ENCODE data around the gene MED25.
A peak's percentile ranks its signal among the peaks of the same experiment; 100 is the strongest.

Gene MED25

DNA sequence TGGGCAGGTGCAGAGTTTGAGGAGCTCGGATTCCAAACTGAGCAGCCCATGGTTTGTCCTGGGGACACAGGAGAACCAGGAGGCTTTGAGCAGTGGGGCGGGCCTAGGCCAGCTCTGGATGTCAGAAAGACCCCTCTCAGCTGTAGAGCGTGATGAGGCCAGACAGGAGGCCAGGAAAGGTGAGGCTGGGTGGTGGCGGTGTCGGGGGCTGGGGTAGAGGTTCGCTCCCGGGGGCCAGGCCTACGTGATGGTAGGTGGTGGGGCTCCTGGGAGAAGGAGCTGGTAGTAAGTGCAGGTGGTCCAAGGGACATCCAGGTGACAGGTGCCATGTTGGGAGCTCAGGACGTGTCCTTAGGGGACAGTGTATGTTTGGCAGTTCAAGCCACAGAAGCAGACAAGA, 19.3 kb downstream of the MED25 start:
- H3K4me3 ChIP-seq, result no peak overlapping the region
- H3K27ac ChIP-seq, result no peak overlapping the region
- peaks cover 90% of the 10 kb centered on the region for H3K36me3 ChIP-seq
- no peaks in the 10 kb centered on the region; the same call in 1 of the 2 replicates for H3K27me3 ChIP-seq
- H3K9ac ChIP-seq, result no peak overlapping the region
- H3K9me3 ChIP-seq, result no peaks in the 10 kb centered on the region
- no peak for TF ChIP-seq Cebpa-rat (IDR thresholded peaks at IDR 0.05)
- H3K4me1 ChIP-seq, result peaks cover 11% of the 10 kb centered on the region
- no peak overlapping the region for H3K4me2 ChIP-seq
- peaks cover 39% of the 10 kb centered on the region for H4K20me1 ChIP-seq

GRCh38 chr19:49838885-49839588, 20.9 kb downstream of the MED25 start:
- no peak overlapping the region for H3K27ac ChIP-seq
- H3K4me1 ChIP-seq, result peaks cover 23% of the 10 kb centered on the region
- H3K36me3 ChIP-seq, result peaks cover 74% of the 10 kb centered on the region
- H3K4me3 ChIP-seq, result no peak overlapping the region
- no peaks in the 10 kb centered on the region; the same call in 1 of the 2 replicates for H3K27me3 ChIP-seq
- H4K20me1 ChIP-seq, result peaks cover 47% of the 10 kb centered on the region; the same call in 1 of the 2 replicates
- TF ChIP-seq Cebpa-rat (IDR thresholded peaks at IDR 0.05), result no peak
- no peaks in the 10 kb centered on the region for H3K9me3 ChIP-seq
- no peak overlapping the region for H3K4me2 ChIP-seq
- no peak overlapping the region for H3K9ac ChIP-seq

DNA sequence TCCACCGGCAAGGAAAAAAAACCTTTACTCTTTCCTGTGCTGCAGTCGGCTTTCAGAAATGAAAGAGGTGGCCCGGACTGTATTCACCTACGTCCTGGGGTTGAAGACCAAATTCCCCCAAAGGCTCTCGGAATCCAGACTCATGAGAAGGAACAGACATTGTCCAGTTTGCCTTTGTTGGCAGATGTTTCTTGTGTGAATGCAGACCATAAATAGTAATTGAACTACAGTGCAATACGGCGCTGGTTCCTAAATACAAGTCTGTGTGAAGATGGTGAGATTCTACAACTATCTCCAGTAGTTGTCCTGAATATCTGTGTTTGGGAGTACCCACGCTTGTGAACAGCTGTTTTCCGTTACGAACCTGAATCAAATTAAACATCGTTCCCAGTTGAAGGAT, 21.6 kb downstream of the MED25 start:
- TF ChIP-seq Cebpa-rat (IDR thresholded peaks at IDR 0.05), result no peak
- H3K4me1 ChIP-seq, result peaks cover 29% of the 10 kb centered on the region
- H3K27ac ChIP-seq, result no peak overlapping the region
- no peak overlapping the region for H3K4me2 ChIP-seq
- peaks cover 46% of the 10 kb centered on the region; the same call in 1 of the 2 replicates for H4K20me1 ChIP-seq
- H3K9ac ChIP-seq, result no peak overlapping the region
- H3K27me3 ChIP-seq, result no peaks in the 10 kb centered on the region; the same call in 1 of the 2 replicates
- H3K4me3 ChIP-seq, result no peak overlapping the region
- H3K36me3 ChIP-seq, result peaks cover 67% of the 10 kb centered on the region
- no peaks in the 10 kb centered on the region for H3K9me3 ChIP-seq

GRCh38 chr19:49840321-49840720, 22.2 kb downstream of the MED25 start:
- TF ChIP-seq Cebpa-rat (IDR thresholded peaks at IDR 0.05), result no peak
- Histone ChIP-seq H3K27me3 (no peaks in the 10 kb centered on the region; the same call in 1 of the 2 replicates), H3K4me3 (no peak overlapping the region), H3K9me3 (no peaks in the 10 kb centered on the region), H3K27ac (no peak overlapping the region), H4K20me1 (peaks cover 46% of the 10 kb centered on the region; the same call in 1 of the 2 replicates), H3K36me3 (peaks cover 61% of the 10 kb centered on the region), H3K4me2 (no peak overlapping the region), H3K9ac (no peak overlapping the region), H3K4me1 (peaks cover 29% of the 10 kb centered on the region)

DNA sequence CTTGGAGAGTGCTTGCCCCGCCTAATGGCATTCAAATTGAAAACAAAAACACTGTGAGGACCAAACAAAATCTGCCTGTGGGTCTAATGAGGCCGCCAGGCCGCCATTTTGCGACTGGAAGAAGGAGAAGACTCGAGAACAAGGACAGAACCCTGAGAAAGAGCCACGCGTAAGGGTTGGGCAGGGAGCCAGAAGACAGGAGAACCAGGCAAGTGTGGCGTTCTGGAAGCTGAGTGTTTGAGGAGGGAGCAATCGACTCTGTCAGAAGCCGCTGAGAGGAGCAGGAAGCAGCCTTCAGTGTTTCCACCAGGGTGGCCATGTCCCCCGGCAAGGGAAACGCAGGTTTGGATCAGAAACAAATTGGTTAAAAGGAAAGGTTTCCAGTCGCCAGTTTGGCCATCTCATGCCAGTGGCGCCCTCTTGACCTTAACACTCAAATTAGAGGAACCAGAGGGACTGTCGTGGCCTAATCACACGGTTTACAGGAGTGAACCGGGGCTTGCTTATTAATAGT, 22.7 kb downstream of the MED25 start:
- no peak for TF ChIP-seq Cebpa-rat (IDR thresholded peaks at IDR 0.05)
- Histone ChIP-seq H3K27me3 (no peaks in the 10 kb centered on the region; the same call in 1 of the 2 replicates), H3K36me3 (peaks cover 57% of the 10 kb centered on the region), H4K20me1 (peaks cover 46% of the 10 kb centered on the region; the same call in 1 of the 2 replicates), H3K4me3 (no peak overlapping the region), H3K27ac (no peak overlapping the region), H3K4me2 (no peak overlapping the region), H3K9ac (no peak overlapping the region), H3K9me3 (no peaks in the 10 kb centered on the region), H3K4me1 (peaks cover 29% of the 10 kb centered on the region)

GRCh38 chr19:49843265-49843664, 25.2 kb downstream of the MED25 start:
- Histone ChIP-seq H3K27me3 (no peaks in the 10 kb centered on the region; the same call in 1 of the 2 replicates), H3K9ac (no peak overlapping the region), H3K27ac (no peak overlapping the region), H3K36me3 (peaks cover 32% of the 10 kb centered on the region), H3K4me1 (peaks cover 29% of the 10 kb centered on the region), H3K4me3 (no peak overlapping the region), H3K4me2 (peak overlapping the region; percentile 63), H4K20me1 (peaks cover 30% of the 10 kb centered on the region; the same call in 1 of the 2 replicates), H3K9me3 (no peaks in the 10 kb centered on the region)
- TF ChIP-seq Cebpa-rat (IDR thresholded peaks at IDR 0.05), result no peak

GRCh38 chr19:49844138-49845095, 26.3 kb downstream of the MED25 start:
- Histone ChIP-seq H4K20me1 (peaks cover 24% of the 10 kb centered on the region; the same call in 1 of the 2 replicates), H3K27me3 (no peaks in the 10 kb centered on the region; the same call in 1 of the 2 replicates), H3K9me3 (peaks cover 6% of the 10 kb centered on the region; the same call in 1 of the 2 replicates), H3K27ac (no peak overlapping the region), H3K4me2 (peak overlapping the region; percentile 63), H3K9ac (no peak overlapping the region), H3K4me1 (peaks cover 35% of the 10 kb centered on the region), H3K36me3 (peaks cover 25% of the 10 kb centered on the region), H3K4me3 (no peak overlapping the region)
- TF ChIP-seq Cebpa-rat (IDR thresholded peaks at IDR 0.05), result no peak

DNA sequence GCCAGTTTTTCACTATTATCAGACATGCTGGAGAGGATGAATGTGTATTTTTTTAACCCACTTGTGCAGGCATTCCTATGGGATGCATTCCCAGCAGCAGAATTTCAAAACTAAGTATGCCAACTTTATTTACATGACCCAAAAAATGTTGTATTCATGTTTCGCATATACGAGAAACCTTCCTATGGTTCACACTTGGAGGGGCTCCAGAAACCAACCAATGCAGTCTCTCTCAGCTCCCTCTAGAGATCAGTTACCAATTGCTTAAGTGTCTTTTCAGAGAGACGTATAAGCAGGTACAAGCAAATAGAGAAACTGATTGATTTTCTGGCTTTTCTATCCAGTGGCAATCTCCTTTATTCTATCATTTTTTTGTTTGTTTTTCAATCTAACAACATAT, 27.3 kb downstream of the MED25 start:
- no peak for TF ChIP-seq Cebpa-rat (IDR thresholded peaks at IDR 0.05)
- H3K27ac ChIP-seq, result no peak overlapping the region
- no peak overlapping the region for H3K4me3 ChIP-seq
- no peak overlapping the region for H3K4me2 ChIP-seq
- peaks cover 24% of the 10 kb centered on the region; the same call in 1 of the 2 replicates for H4K20me1 ChIP-seq
- peaks cover 8% of the 10 kb centered on the region; the same call in 1 of the 2 replicates for H3K9me3 ChIP-seq
- no peak overlapping the region for H3K9ac ChIP-seq
- peaks cover 42% of the 10 kb centered on the region for H3K4me1 ChIP-seq
- no peaks in the 10 kb centered on the region for H3K27me3 ChIP-seq
- H3K36me3 ChIP-seq, result peaks cover 16% of the 10 kb centered on the region

- Histone ChIP-seq H3K9me3 (peaks cover 8% of the 10 kb centered on the region; the same call in 1 of the 2 replicates), H3K4me3 (no peak overlapping the region), H3K36me3 (peaks cover 6% of the 10 kb centered on the region; the same call in 1 of the 2 replicates), H4K20me1 (peaks cover 24% of the 10 kb centered on the region; the same call in 1 of the 2 replicates), H3K4me2 (no peak overlapping the region), H3K27me3 (no peaks in the 10 kb centered on the region), H3K27ac (no peak overlapping the region), H3K9ac (no peak overlapping the region), H3K4me1 (peaks cover 42% of the 10 kb centered on the region)
- TF ChIP-seq Cebpa-rat (IDR thresholded peaks at IDR 0.05), result no peak
Observed at GRCh38 chr19:49846408-49846807, 28.3 kb downstream of the MED25 start.

Data from BLaER1 (cell line).